GM12878 (cell line): ENCODE data around the gene NLE1. TPM values are rescaled to one million over a fixed set of nuclear protein-coding genes. Genes with fewer than 3 reads are reported as not detected.

ENCODE experiments used
- ATAC-seq: fragments of 200-7000 bp; cut with Tn5 transposase; 3 replicates; pipeline ENCODE4 v1.9.1; 2020; ENCODE audit warnings: mild to moderate bottlenecking, moderate library complexity
- BruUV-seq: library from RNA; stranded (reverse); fragments of 400-500 nt; replicated peaks from 2 replicates; lab custom pipeline; 2021; lab: Mats Ljungman, UMichigan
- CTCF ChIA-PET: fragments of 300-600 bp; sonication (Branson Sonifier 250); formaldehyde crosslinking; extraction: SDS; loops from one replicate; lab custom pipeline; 2021; ENCODE audit warnings: inconsistent platforms; lab: Yijun Ruan, JAX
- POLR2A ChIA-PET: fragments of 350-600 bp; formaldehyde crosslinking; extraction: SDS; loops from one replicate; lab custom pipeline; 2021; ENCODE audit warnings: inconsistent platforms; lab: Charles Lee
- RAD21 ChIA-PET: fragments of 300-600 bp; sonication (Branson Sonifier 250); formaldehyde crosslinking; loops from one replicate; lab custom pipeline; 2023; ENCODE audit warnings: antibody characterized with exemption; ENCODE audit not compliant: unreplicated experiment; lab: Charles Lee
- SMC1A ChIA-PET: fragments of 300-600 bp; sonication (Branson Sonifier 250); formaldehyde crosslinking; loops from one replicate; lab custom pipeline; 2023; ENCODE audit not compliant: unreplicated experiment, uncharacterized antibody; lab: Charles Lee
- DNase-seq: peaks from one replicate; pipeline ENCODE4 v3.0.0-alpha.2; 2011; ENCODE audit warnings: low read depth, low spot score
- FAIRE-seq: peaks from 3 replicates; lab custom pipeline; 2011; peaks lifted over from hg19 to GRCh38; lab: Jason Lieb, UNC
- H2AFZ ChIP-seq: 2 replicates; pipeline ENCODE4 v1.6.0; 2011; ENCODE audit warnings: low read depth, low read length, control low read depth; ENCODE audit not compliant: control insufficient read depth
- H3K27ac ChIP-seq: 2 replicates; pipeline ENCODE4 v1.5.1; 2011; ENCODE audit warnings: control low read depth; ENCODE audit not compliant: control insufficient read depth, insufficient read depth
- H3K27me3 ChIP-seq, 2 experiments: replicated peaks in 1 of 2; 2 replicates each; pipeline versions ENCODE4 v1.6.0 to v1.6.1; 2011; ENCODE audit warnings: low read length in 1 of 2; ENCODE audit not compliant: control insufficient read depth in 2 of 2, insufficient read depth in 2 of 2
- H3K36me3 ChIP-seq, 2 experiments: 2 replicates each; pipeline ENCODE4 v1.5.1; 2011; ENCODE audit warnings: low read length in 1 of 2; ENCODE audit not compliant: control insufficient read depth in 2 of 2, insufficient read depth in 2 of 2
- H3K4me1 ChIP-seq: 2 replicates; pipeline ENCODE4 v1.6.1; 2011; ENCODE audit warnings: mild to moderate bottlenecking, low read length, moderate library complexity, mixed read lengths; ENCODE audit not compliant: control insufficient read depth, insufficient read depth
- H3K4me2 ChIP-seq: 2 replicates; pipeline ENCODE4 v1.6.0; 2011; ENCODE audit warnings: control low read depth; ENCODE audit not compliant: control insufficient read depth, insufficient read depth
- H3K4me3 ChIP-seq: fragments of 200-600 bp; sonication (generic); 2 replicates; pipeline ENCODE4 v1.5.1; 2016
- H3K79me2 ChIP-seq: 2 replicates; pipeline ENCODE4 v1.6.0; 2011; ENCODE audit warnings: low read length; ENCODE audit not compliant: control insufficient read depth, insufficient read depth
- H3K9ac ChIP-seq: 2 replicates; pipeline ENCODE4 v1.8.0; 2011; ENCODE audit warnings: low read length, control low read depth, mixed read lengths; ENCODE audit not compliant: control insufficient read depth, insufficient read depth
- H3K9me3 ChIP-seq: replicated peaks from 3 replicates; pipeline ENCODE4 v1.5.1; 2011; ENCODE audit warnings: mild to moderate bottlenecking, low read length; ENCODE audit not compliant: control insufficient read depth, insufficient read depth
- H4K20me1 ChIP-seq: 2 replicates; pipeline ENCODE4 v1.6.0; 2011; ENCODE audit not compliant: control insufficient read depth, insufficient read depth
- BHLHE40 ChIP-seq, 2 experiments: fragments of 450-650 bp in 1 of 2; IDR thresholded peaks; 2 replicates each; pipeline ENCODE4 v1.6.1; 2011 to 2017; ENCODE audit warnings: low read depth in 2 of 2, borderline replicate concordance in 1 of 2, improper control_type of control experiment in 1 of 2, low read length in 1 of 2, mild to moderate bottlenecking in 1 of 2
- CTCF ChIP-seq, 3 experiments: IDR thresholded peaks in 2 of 3; conservative IDR thresholded peaks in 1 of 3; 2 replicates each; pipeline ENCODE4 v1.5.1; 2011; ENCODE audit warnings: low read depth in 3 of 3, low read length in 3 of 3, mild to moderate bottlenecking in 3 of 3, control low read depth in 2 of 3, moderate library complexity in 2 of 3, inconsistent platforms in 1 of 3, mixed read lengths in 1 of 3; ENCODE audit not compliant: control insufficient read depth in 2 of 3, insufficient read depth in 1 of 3; ENCODE audit errors: extremely low read depth in 1 of 3
- IKZF1 ChIP-seq: fragments of 450-650 bp; conservative IDR thresholded peaks from 2 replicates; pipeline ENCODE4 v1.6.1; 2017; ENCODE audit warnings: antibody characterized with exemption, mild to moderate bottlenecking
- IRF4 ChIP-seq: IDR thresholded peaks from 2 replicates; pipeline ENCODE4 v1.6.1; 2011; ENCODE audit warnings: low read depth, low read length
- JUND ChIP-seq: IDR thresholded peaks from 2 replicates; pipeline ENCODE4 v1.6.1; 2012; ENCODE audit warnings: low read depth, mild to moderate bottlenecking, low read length, improper control_type of control experiment, moderate library complexity
- NR2C1 ChIP-seq: fragments of 450-650 bp; IDR thresholded peaks from 2 replicates; pipeline ENCODE4 v1.6.1; 2017; ENCODE audit warnings: antibody characterized with exemption, mild to moderate bottlenecking, moderate library complexity
- PBX3 ChIP-seq: IDR thresholded peaks from 2 replicates; pipeline ENCODE4 v1.6.1; 2011; ENCODE audit warnings: mild to moderate bottlenecking, low read depth, low read length, moderate library complexity; ENCODE audit not compliant: insufficient replicate concordance
- PKNOX1 ChIP-seq: fragments of 450-650 bp; IDR thresholded peaks from 2 replicates; pipeline ENCODE4 v1.6.1; 2016; ENCODE audit warnings: mild to moderate bottlenecking
- POLR2AphosphoS5 ChIP-seq: IDR thresholded peaks from 2 replicates; pipeline ENCODE4 v1.6.1; 2011; ENCODE audit warnings: mild to moderate bottlenecking, low read length, inconsistent platforms
- ZNF24 ChIP-seq: fragments of 450-650 bp; IDR thresholded peaks from 2 replicates; pipeline ENCODE4 v1.6.1; 2017; ENCODE audit warnings: antibody characterized with exemption, mild to moderate bottlenecking
- ZNF687 ChIP-seq: fragments of 450-650 bp; IDR thresholded peaks from 2 replicates; pipeline ENCODE4 v1.6.1; 2017; ENCODE audit warnings: mild to moderate bottlenecking, moderate library complexity
- WGBS: methylation state at CpG from one replicate; pipeline ENCODE4 v1.1.6; 2016; ENCODE audit warnings: low lambda C conversion rate; ENCODE audit not compliant: insufficient replicate concordance, insufficient coverage; ENCODE audit errors: missing lambda C conversion rate; 5-methylcytosine and 5-hydroxymethylcytosine counted together
- in situ Hi-C: fragments of 300-500 bp; cut with MboI; formaldehyde crosslinking; loops from 9 replicates; pipeline ENCODE4 v1.14.3; 2018; ENCODE audit warnings: mixed read lengths
- intact Hi-C: fragments of 100-400 bp; cut with micrococcal nuclease; formaldehyde crosslinking; loops from one replicate; pipeline ENCODE4 v1.14.2; 2022; ENCODE audit not compliant: unreplicated experiment
- polyA plus RNA-seq, 11 experiments: library from polyadenylated mRNA; depleted of rRNA in 4 of 11; unstranded in 6 of 11; stranded (reverse) in 5 of 11; fragments of >200 nt; fragmentation: Nextera tagmentation in 4 of 11; fragmentation: Illumina TruSeq in 1 of 11; extraction: Ambion mirVana in 4 of 11; extraction: Trizol in 1 of 11; gene quantifications; 1 replicate in 1 of 11; 2 replicates in 10 of 11; pipeline versions ENCODE4 v1.2.1 to v1.2.3, GENCODE V29; 2011 to 2016; ENCODE audit warnings: inconsistent platforms in 2 of 11, missing spikeins in 2 of 11, low read depth in 1 of 11
- total RNA-seq, 4 experiments: library from RNA; depleted of rRNA in 3 of 4; stranded (reverse); fragments of >200 nt in 3 of 4; fragmentation: Illumina TruSeq in 1 of 4; extraction: Trizol in 1 of 4; gene quantifications; 2 replicates each; pipeline versions ENCODE4 v1.2.1 to v1.2.3, GENCODE V29; 2013 to 2021

Gene NLE1
- total and polyA plus RNA-seq, 10 of the 15 experiments (the other 5 are each of a cell fraction or from before 2014, with no cell fraction given), result 2.4 to 33.5 (median 17.6) TPM

- H3K4me3 ChIP-seq, result peak overlapping the region; percentile 80
- FAIRE-seq (no peak), ATAC-seq (0 out of 3 replicates have a peak, but pooled peaks have one; percentile 2), DNase-seq (no peak)
- no peaks in the 10 kb centered on the region; a peak in 1 of 4 replicates for H3K36me3 ChIP-seq
- ChIA-PET RAD21 (interaction anchor here (1.1 to 17.8 kb wide), 9 partner anchors 19 to 449 kb away, joined by 3 to 452 read pairs (median 6); partner anchors contain the start of gene RFFL), CTCF (interaction anchor here (0.8 to 3.0 kb wide), 9 partner anchors 9 to 46 kb away, joined by 3 to 23 read pairs (median 7); partner anchors contain the start of gene RFFL), POLR2A (interaction anchor here (0.7 to 5.0 kb wide), 8 partner anchors 11 to 460 kb away, joined by 3 to 115 read pairs (median 6); partner anchors contain the start of genes CCT6B, RFFL and ZNF830), SMC1A (interaction anchor here (1.5 to 14.7 kb wide), 5 partner anchors 21 to 64 kb away, joined by 3 to 534 read pairs (median 12); partner anchors contain the start of genes RAD51D and RFFL)
- peaks cover 66% of the 10 kb centered on the region for H3K79me2 ChIP-seq
- no peaks in the 10 kb centered on the region for H3K27me3 ChIP-seq
- peak overlapping the region; percentile 73 for H3K4me2 ChIP-seq
- in situ Hi-C loops, result no loop called here
- H4K20me1 ChIP-seq, result no peaks in the 10 kb centered on the region
- peaks cover 25% of the 10 kb centered on the region for H3K4me1 ChIP-seq
- H2AFZ ChIP-seq, result no peak overlapping the region
- H3K27ac ChIP-seq, result peak overlapping the region; percentile 96
- peak overlapping the region; percentile 95 for H3K9ac ChIP-seq
- 51% methylated on average over 8 of the region's 8 CpGs for WGBS
- BruUV-seq, result no TSS peak
- no peaks in the 10 kb centered on the region for H3K9me3 ChIP-seq
- intact Hi-C loops, result loop anchor here (5.0 kb wide), 1 partner anchor 105 kb away; the partner anchor contains the start of gene LIG3
- TF ChIP-seq CTCF (IDR thresholded peaks at IDR 0.05 in 2 of 3, conservative IDR thresholded peaks at IDR 0.05 in 1 of 3; ENCODE audit: control insufficient read depth in 2 of 3, extremely low read depth in 1 of 3, insufficient read depth in 1 of 3, low read depth in 3 of 3, low read length in 3 of 3) (no peak), IRF4 (no peak), ZNF24 (no peak), JUND (no peak), PBX3 (peak; percentile 70), NR2C1 (no peak), PKNOX1 (peak; percentile 93), BHLHE40 (IDR thresholded peaks at IDR 0.05; ENCODE audit: borderline replicate concordance in 1 of 2, low read depth in 2 of 2, low read length in 1 of 2) (peak in 1 of 2 experiments; percentile 47; a peak in 1 of 4 replicates), IKZF1 (no peak), POLR2AphosphoS5 (peak; percentile 58; the same call in 1 of the 2 replicates), ZNF687 (no peak; the same call in none of the 2 replicates)
These were observed 55.1 kb downstream of the NLE1 start for GRCh38 chr17:35086931-35087573.
